Uterus (tissue), 4 donors: ENCODE results near the gene ST7. TPM values are rescaled to one million over a fixed set of nuclear protein-coding genes. Genes with fewer than 3 reads are reported as not detected.

Source experiments
- DNase-seq, 2 donors: peaks; one replicate each; pipeline ENCODE4 v3.0.0-alpha.2; 2019 to 2020
- H3K27ac ChIP-seq, 2 donors: fragments of 200-600 bp; sonication (generic); 1 replicate in 1 of 2; 2 replicates in 1 of 2; pipeline ENCODE4 v1.5.1; 2016 to 2018
- H3K27me3 ChIP-seq, 2 donors: fragments of 200-600 bp; sonication (generic); one replicate each; pipeline ENCODE4 v1.5.1; 2018 to 2019; ENCODE audit warnings: control low read depth in 1 of 2
- H3K36me3 ChIP-seq, 2 donors: fragments of 200-600 bp; sonication (generic); one replicate each; pipeline ENCODE4 v1.5.1; 2019; ENCODE audit warnings: control low read depth in 1 of 2
- H3K4me1 ChIP-seq, 2 donors: fragments of 200-600 bp; sonication (generic); one replicate each; pipeline ENCODE4 v1.5.1; 2018 to 2019; ENCODE audit warnings: control low read depth in 1 of 2
- H3K4me3 ChIP-seq, 2 donors: fragments of 200-600 bp; sonication (generic); 1 replicate in 1 of 2; 2 replicates in 1 of 2; pipeline ENCODE4 v1.5.1; 2018 to 2019; ENCODE audit warnings: mild to moderate bottlenecking in 1 of 2
- H3K9me3 ChIP-seq, 2 donors: fragments of 200-600 bp; sonication (generic); one replicate each; pipeline ENCODE4 v1.5.1; 2019; ENCODE audit warnings: control low read depth in 1 of 2
- POLR2A ChIP-seq, 2 donors: fragments of 450-650 bp; IDR thresholded peaks; one replicate each; pipeline ENCODE4 v1.6.1; 2016; ENCODE audit warnings: antibody characterized with exemption in 2 of 2, mild to moderate bottlenecking in 1 of 2, moderate library complexity in 1 of 2
- intact Hi-C: fragments of 100-400 bp; cut with DNase I; formaldehyde crosslinking; loops from one replicate; pipeline ENCODE4 v1.15.1; 2023; ENCODE audit warnings: low total_unique reads
- total RNA-seq, 4 donors: library from RNA; depleted of rRNA in 3 of 4; stranded (reverse); fragments of >200 nt in 3 of 4; gene quantifications; one replicate each; pipeline versions ENCODE4 v1.1.0 to v1.2.4, GENCODE V29; 2014 to 2023
- TF ChIP-seq, protein P1 (sequence below), 4 experiments: fragments of 200-600 bp in 2 of 4; fragments of 450-650 bp in 2 of 4; sonication (generic) in 2 of 4; IDR thresholded peaks; one replicate each; pipeline ENCODE4 v1.5.1; 2016 to 2019; ENCODE audit warnings: antibody characterized with exemption in 4 of 4, mild to moderate bottlenecking in 2 of 4, moderate library complexity in 1 of 4
- donor health status: DM: yes; HTN: yes; CAD: no.

The ST7 gene
- total RNA-seq, 4 donors from 2014 or later, result 27.4 to 41.0 (median 31.4) TPM

DNA sequence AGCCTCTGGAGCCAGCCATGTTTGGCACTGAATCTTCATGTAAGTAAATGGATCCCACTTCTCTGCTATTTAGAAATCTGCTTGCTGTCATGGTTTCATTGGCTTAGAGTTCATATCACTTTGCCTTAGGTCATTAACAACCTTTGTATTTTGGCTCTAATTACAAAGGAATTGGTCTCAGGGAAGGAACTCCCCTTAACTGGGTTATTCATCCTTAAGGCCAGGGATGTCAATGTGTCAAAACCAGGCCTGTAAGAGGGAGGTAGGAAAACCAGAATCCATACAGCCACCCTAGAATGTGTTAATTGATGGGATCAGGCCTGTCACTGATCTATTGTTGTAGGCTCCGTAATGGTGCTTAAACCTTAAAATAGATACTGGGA is 67.3 kb downstream of the ST7 start:
- H3K9me3 ChIP-seq, result no peaks in the 10 kb centered on the region
- no peak for TF ChIP-seq POLR2A (IDR thresholded peaks at IDR 0.05)
- TF ChIP-seq, protein P1, sequence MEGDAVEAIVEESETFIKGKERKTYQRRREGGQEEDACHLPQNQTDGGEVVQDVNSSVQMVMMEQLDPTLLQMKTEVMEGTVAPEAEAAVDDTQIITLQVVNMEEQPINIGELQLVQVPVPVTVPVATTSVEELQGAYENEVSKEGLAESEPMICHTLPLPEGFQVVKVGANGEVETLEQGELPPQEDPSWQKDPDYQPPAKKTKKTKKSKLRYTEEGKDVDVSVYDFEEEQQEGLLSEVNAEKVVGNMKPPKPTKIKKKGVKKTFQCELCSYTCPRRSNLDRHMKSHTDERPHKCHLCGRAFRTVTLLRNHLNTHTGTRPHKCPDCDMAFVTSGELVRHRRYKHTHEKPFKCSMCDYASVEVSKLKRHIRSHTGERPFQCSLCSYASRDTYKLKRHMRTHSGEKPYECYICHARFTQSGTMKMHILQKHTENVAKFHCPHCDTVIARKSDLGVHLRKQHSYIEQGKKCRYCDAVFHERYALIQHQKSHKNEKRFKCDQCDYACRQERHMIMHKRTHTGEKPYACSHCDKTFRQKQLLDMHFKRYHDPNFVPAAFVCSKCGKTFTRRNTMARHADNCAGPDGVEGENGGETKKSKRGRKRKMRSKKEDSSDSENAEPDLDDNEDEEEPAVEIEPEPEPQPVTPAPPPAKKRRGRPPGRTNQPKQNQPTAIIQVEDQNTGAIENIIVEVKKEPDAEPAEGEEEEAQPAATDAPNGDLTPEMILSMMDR (IDR thresholded peaks at IDR 0.05), result no peak
- H3K36me3 ChIP-seq, result no peaks in the 10 kb centered on the region
- no peak for DNase-seq
- peak overlapping the region; percentile 54 to 58 for H3K27ac ChIP-seq
- no peaks in the 10 kb centered on the region for H3K27me3 ChIP-seq
- H3K4me3 ChIP-seq, result peak overlapping the region; percentile 2 to 22
- H3K4me1 ChIP-seq, result no peaks in the 10 kb centered on the region
- intact Hi-C loops, result no loop called here

DNA sequence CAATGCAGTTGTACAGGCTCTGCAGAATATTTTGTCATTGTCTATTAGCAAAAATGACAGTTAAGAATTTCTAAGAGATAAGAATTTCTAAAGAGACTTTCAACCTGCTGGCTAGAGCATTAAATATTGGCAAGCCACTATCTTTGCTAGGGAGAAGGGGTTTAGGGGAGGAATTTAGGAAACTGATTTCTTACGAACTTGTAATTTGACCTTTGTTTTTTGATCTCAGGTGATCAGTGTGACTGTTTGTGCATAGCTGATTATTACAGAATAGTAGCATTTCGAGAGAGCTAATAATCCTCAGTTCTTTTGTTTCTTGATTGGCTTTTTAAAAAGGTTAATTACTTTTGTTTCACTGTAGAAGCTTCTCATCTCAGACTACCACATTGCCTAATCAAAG is 68.1 kb downstream of the ST7 start:
- Histone ChIP-seq H3K36me3 (no peaks in the 10 kb centered on the region), H3K4me1 (no peaks in the 10 kb centered on the region), H3K27me3 (no peaks in the 10 kb centered on the region), H3K27ac (peak overlapping the region in 1 of 2 donors; percentile 54), H3K4me3 (no peak overlapping the region), H3K9me3 (no peaks in the 10 kb centered on the region)
- DNase-seq, result no peak
- no peak for TF ChIP-seq POLR2A (IDR thresholded peaks at IDR 0.05)
- TF ChIP-seq, protein P1 (IDR thresholded peaks at IDR 0.05), result no peak
- intact Hi-C loops, result no loop called here

DNA sequence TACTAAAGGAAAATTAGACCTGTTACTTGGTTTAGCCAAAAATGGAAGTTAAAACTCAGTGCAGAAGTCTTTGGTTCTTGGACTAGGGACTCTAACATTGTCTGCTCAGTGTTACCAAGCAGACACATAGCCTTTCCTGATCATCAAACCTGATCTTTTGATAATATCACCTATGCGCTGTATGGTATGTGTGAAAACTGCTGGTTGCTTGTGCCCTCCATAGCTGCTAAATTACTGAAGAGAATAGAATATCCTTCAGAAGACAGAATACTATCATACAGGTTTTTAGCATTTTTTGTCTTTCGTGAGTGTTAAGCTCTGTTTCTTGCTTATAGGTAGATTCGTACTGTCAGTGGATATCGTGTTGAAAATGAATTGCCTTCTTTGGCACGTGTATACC is 68.7 kb downstream of the ST7 start:
- Histone ChIP-seq H3K27me3 (no peaks in the 10 kb centered on the region), H3K27ac (no peak overlapping the region), H3K4me1 (no peaks in the 10 kb centered on the region), H3K9me3 (no peaks in the 10 kb centered on the region), H3K36me3 (no peaks in the 10 kb centered on the region), H3K4me3 (no peak overlapping the region)
- intact Hi-C loops, result no loop called here
- no peak for DNase-seq
- TF ChIP-seq, protein P1 (IDR thresholded peaks at IDR 0.05), result no peak
- no peak for TF ChIP-seq POLR2A (IDR thresholded peaks at IDR 0.05)

- Histone ChIP-seq H3K27ac (no peak overlapping the region), H3K27me3 (no peaks in the 10 kb centered on the region), H3K9me3 (no peaks in the 10 kb centered on the region), H3K36me3 (no peaks in the 10 kb centered on the region), H3K4me3 (no peak overlapping the region), H3K4me1 (no peaks in the 10 kb centered on the region)
- TF ChIP-seq POLR2A (IDR thresholded peaks at IDR 0.05), result no peak
- TF ChIP-seq, protein P1 (IDR thresholded peaks at IDR 0.05), result no peak
- intact Hi-C loops, result no loop called here
- DNase-seq, result no peak
These were observed 70.1 kb downstream of the ST7 start for GRCh38 chr7:117023325-117023854.

DNA sequence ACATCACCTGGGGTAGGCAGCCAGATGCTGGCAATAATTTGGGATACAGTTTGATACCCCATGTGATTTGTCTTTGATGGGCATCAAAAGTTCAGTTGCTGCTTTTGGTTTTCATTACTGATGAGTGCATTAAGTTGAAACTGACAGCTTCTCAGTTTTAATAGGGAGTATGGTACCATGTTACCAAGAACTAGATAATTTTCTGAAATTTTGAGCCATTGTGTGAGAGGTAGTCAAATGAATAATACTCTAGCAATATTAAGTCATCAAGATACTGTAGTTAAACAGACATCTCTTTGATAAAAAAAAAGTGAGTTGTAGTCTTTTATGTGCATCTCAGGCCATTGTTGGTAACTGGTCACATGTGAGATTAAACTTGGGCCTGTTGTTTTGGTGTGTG is 71.5 kb downstream of the ST7 start:
- Histone ChIP-seq H3K4me3 (no peak overlapping the region), H3K4me1 (no peaks in the 10 kb centered on the region), H3K36me3 (no peaks in the 10 kb centered on the region), H3K27me3 (no peaks in the 10 kb centered on the region), H3K27ac (no peak overlapping the region), H3K9me3 (no peaks in the 10 kb centered on the region)
- TF ChIP-seq, protein P1 (IDR thresholded peaks at IDR 0.05), result no peak
- no peak for TF ChIP-seq POLR2A (IDR thresholded peaks at IDR 0.05)
- intact Hi-C loops, result no loop called here
- DNase-seq, result no peak
